Raji (cell line): ENCODE results near the gene FAM120A.

Experiments
- POLR2A ChIP-seq: IDR thresholded peaks from 2 replicates; pipeline ENCODE4 v1.6.1; 2011; ENCODE audit warnings: low read depth, low read length, control low read depth; ENCODE audit not compliant: insufficient read depth

Gene FAM120A

GRCh38 chr9:93574900-93575795 is 123.7 kb downstream of the FAM120A start:
- no peak for TF ChIP-seq POLR2A

GRCh38 chr9:93575796-93576257 is 124.3 kb downstream of the FAM120A start:
- TF ChIP-seq POLR2A, result peak; percentile 42; the same call in 1 of the 2 replicates

GRCh38 chr9:93576258-93577077 is 125.0 kb downstream of the FAM120A start, which contains the start of gene PHF2:
Gene PHF2 (plus strand): TSS chr9:93576584. CDS start chr9:93576774, 190 bp downstream.
- TF ChIP-seq POLR2A, result no peak; the same call in 1 of the 2 replicates

- no peak for TF ChIP-seq POLR2A
Measured at GRCh38 chr9:93577078-93577974, 125.8 kb downstream of the FAM120A start.

- no peak for TF ChIP-seq POLR2A
Measured at GRCh38 chr9:93577975-93578682, 126.6 kb downstream of the FAM120A start.

GRCh38 chr9:93578844-93579243 is 127.4 kb downstream of the FAM120A start:
- TF ChIP-seq POLR2A, result no peak

GRCh38 chr9:93579711-93580516 is 128.4 kb downstream of the FAM120A start:
- TF ChIP-seq POLR2A, result no peak

- no peak for TF ChIP-seq POLR2A
Measured at GRCh38 chr9:93580654-93581380, 129.3 kb downstream of the FAM120A start.

GRCh38 chr9:93582115-93582514 is 130.6 kb downstream of the FAM120A start:
- no peak for TF ChIP-seq POLR2A

GRCh38 chr9:93582550-93582949 is 131.1 kb downstream of the FAM120A start:
- no peak for TF ChIP-seq POLR2A

- no peak for TF ChIP-seq POLR2A
Measured at GRCh38 chr9:93585259-93585658, 133.8 kb downstream of the FAM120A start.

GRCh38 chr9:93585695-93586094 is 134.2 kb downstream of the FAM120A start:
- no peak for TF ChIP-seq POLR2A
